Endothelial cell of umbilical vein (primary cell): Measurements from ENCODE around the gene MTCL1. TPM values are rescaled to one million over a fixed set of nuclear protein-coding genes. Genes with fewer than 3 reads are reported as not detected.

ENCODE experiments used
- BruUV-seq: library from RNA; stranded (reverse); fragments of 400-500 nt; replicated peaks from 2 replicates; lab custom pipeline; 2021; lab: Mats Ljungman, UMichigan
- CTCF ChIA-PET: fragments of 300-600, 350-600 bp; sonication (Branson Sonifier 250); formaldehyde crosslinking; loops from one replicate; lab custom pipeline; 2021; ENCODE audit warnings: antibody characterized with exemption, inconsistent platforms; lab: Charles Lee
- POLR2A ChIA-PET: fragments of 300-600, 350-600 bp; sonication (Branson Sonifier 250); formaldehyde crosslinking; loops from one replicate; lab custom pipeline; 2021; ENCODE audit warnings: antibody characterized with exemption, inconsistent platforms; lab: Charles Lee
- DNase-seq: peaks from one replicate; pipeline ENCODE4 v3.0.0-alpha.2; 2011; ENCODE audit warnings: low read depth, low spot score
- FAIRE-seq: peaks from 2 replicates; lab custom pipeline; 2011; peaks lifted over from hg19 to GRCh38; lab: Jason Lieb, UNC
- H2AFZ ChIP-seq: 2 replicates; pipeline ENCODE4 v1.6.0; 2012; ENCODE audit warnings: low read depth, low read length, control low read depth, inconsistent platforms
- H3K27ac ChIP-seq: 2 replicates; pipeline ENCODE4 v1.5.1; 2011; ENCODE audit warnings: low read depth, mild to moderate bottlenecking, control low read depth, low read length, moderate library complexity; ENCODE audit not compliant: insufficient read depth
- H3K27me3 ChIP-seq, 2 experiments: 2 replicates each; pipeline versions ENCODE4 v1.6.0 to v1.6.1; 2011; ENCODE audit warnings: low read length in 2 of 2, mixed read lengths in 1 of 2; ENCODE audit not compliant: control insufficient read depth in 2 of 2, insufficient read depth in 2 of 2
- H3K36me3 ChIP-seq, 2 experiments: 2 replicates in 1 of 2; 3 replicates in 1 of 2; pipeline ENCODE4 v1.5.1; 2011; ENCODE audit warnings: low read length in 2 of 2, mild to moderate bottlenecking in 1 of 2, moderate library complexity in 1 of 2; ENCODE audit not compliant: control insufficient read depth in 2 of 2, insufficient read depth in 2 of 2; ENCODE audit errors: extremely low read depth in 1 of 2
- H3K4me1 ChIP-seq: 3 replicates; pipeline ENCODE4 v1.5.1; 2011; ENCODE audit warnings: mild to moderate bottlenecking, low read length; ENCODE audit not compliant: control insufficient read depth, insufficient read depth; ENCODE audit errors: extremely low read depth
- H3K4me2 ChIP-seq: 2 replicates; pipeline ENCODE4 v1.6.1; 2011; ENCODE audit warnings: low read length, control low read depth, mixed read lengths; ENCODE audit not compliant: insufficient read depth
- H3K4me3 ChIP-seq, 3 experiments: fragments of 200-600 bp in 1 of 3; sonication (generic), shearing (Covaris generic) in 1 of 3; replicated peaks in 1 of 3; 2 replicates each; pipeline ENCODE4 v1.5.1; 2011 to 2016; ENCODE audit warnings: control low read depth in 3 of 3, low read length in 3 of 3, mild to moderate bottlenecking in 2 of 3, inconsistent platforms in 1 of 3, low read depth in 1 of 3, moderate library complexity in 1 of 3; ENCODE audit not compliant: insufficient read depth in 1 of 3
- H3K79me2 ChIP-seq: 2 replicates; pipeline ENCODE4 v1.6.0; 2012; ENCODE audit warnings: low read length, inconsistent platforms; ENCODE audit not compliant: control insufficient read depth, insufficient read depth
- H3K9ac ChIP-seq: replicated peaks from 2 replicates; pipeline ENCODE3; 2011; ENCODE audit warnings: low read length, control low read depth; ENCODE audit not compliant: insufficient read depth; ENCODE audit errors: extremely low read depth
- H3K9me1 ChIP-seq: replicated peaks from 3 replicates; pipeline ENCODE4 v1.6.0; 2011; ENCODE audit warnings: mild to moderate bottlenecking, low read length; ENCODE audit not compliant: control insufficient read depth, insufficient read depth; ENCODE audit errors: extremely low read depth
- H3K9me3 ChIP-seq: replicated peaks from 2 replicates; pipeline ENCODE4 v1.5.1; 2012; ENCODE audit warnings: low read length, inconsistent platforms; ENCODE audit not compliant: control insufficient read depth, insufficient read depth
- H4K20me1 ChIP-seq: replicated peaks from 2 replicates; pipeline ENCODE3; 2011; ENCODE audit warnings: mild to moderate bottlenecking, low read length; ENCODE audit not compliant: control insufficient read depth, insufficient read depth; ENCODE audit errors: extremely low read depth
- CTCF ChIP-seq, 2 donors: IDR thresholded peaks; 1 replicate in 1 of 2; 2 replicates in 1 of 2; pipeline ENCODE4 v1.5.1; 2011; ENCODE audit warnings: low read length in 2 of 2, mild to moderate bottlenecking in 2 of 2, moderate library complexity in 2 of 2, control low read depth in 1 of 2, inconsistent platforms in 1 of 2, low read depth in 1 of 2; ENCODE audit not compliant: insufficient read depth in 1 of 2; ENCODE audit errors: extremely low read depth in 1 of 2
- EZH2 ChIP-seq: IDR thresholded peaks from 2 replicates; pipeline ENCODE4 v1.6.1; 2012; ENCODE audit warnings: borderline replicate concordance, low read depth, mild to moderate bottlenecking, moderate library complexity, low read length, inconsistent platforms; ENCODE audit not compliant: severe bottlenecking
- FOS ChIP-seq: IDR thresholded peaks from 2 replicates; pipeline ENCODE4 v1.6.1; 2011; ENCODE audit warnings: mild to moderate bottlenecking, low read length, moderate library complexity, borderline replicate concordance; ENCODE audit not compliant: insufficient read depth
- GATA2 ChIP-seq: IDR thresholded peaks from 2 replicates; pipeline ENCODE4 v1.7.0; 2011; ENCODE audit warnings: low read depth, mild to moderate bottlenecking, moderate library complexity, mixed read lengths, low read length; ENCODE audit not compliant: insufficient read length, insufficient read depth
- JUN ChIP-seq: IDR thresholded peaks from 2 replicates; pipeline ENCODE4 v1.6.1; 2011; ENCODE audit warnings: borderline replicate concordance, low read depth; ENCODE audit not compliant: insufficient read length, insufficient read depth
- MYC ChIP-seq: IDR thresholded peaks from one replicate; pipeline ENCODE4 v1.6.1; 2011; ENCODE audit warnings: mild to moderate bottlenecking, low read depth, low read length
- POLR2AphosphoS5 ChIP-seq: IDR thresholded peaks from 2 replicates; pipeline ENCODE4 v1.6.1; 2012; ENCODE audit warnings: low read depth, mild to moderate bottlenecking, control low read depth, low read length, moderate library complexity; ENCODE audit not compliant: insufficient read depth
- dilution Hi-C: fragments of 300-500 bp; cut with MboI; formaldehyde crosslinking; loops from one replicate; pipeline ENCODE4 v1.15.0; 2019; ENCODE audit warnings: low sequenced_read_pairs; ENCODE audit not compliant: extremely low pct_ligation_motif_present
- intact Hi-C: fragments of 100-400 bp; cut with micrococcal nuclease; formaldehyde crosslinking; loops from one replicate; pipeline ENCODE4 v1.10.0; 2022
- polyA plus RNA-seq, 4 experiments: library from polyadenylated mRNA; depleted of rRNA in 3 of 4; stranded (reverse) in 3 of 4; unstranded in 1 of 4; fragments of >200 nt; gene quantifications; 2 replicates each; pipeline versions ENCODE4 v1.2.1 to v1.2.3, GENCODE V29; 2011 to 2012; ENCODE audit warnings: missing spikeins in 1 of 4
- total RNA-seq: library from RNA; stranded (reverse); gene quantifications from 2 replicates; pipeline ENCODE4 v1.2.3, GENCODE V29; 2021
- TF ChIP-seq, protein P1 (sequence below): IDR thresholded peaks from 2 replicates; pipeline ENCODE4 v1.6.1; 2011; ENCODE audit not compliant: insufficient read depth, insufficient read length

The MTCL1 gene
- total and polyA plus RNA-seq, 2 donors (not counting 3 experiments of a cell fraction or from before 2014, with no cell fraction given): 11.9 to 75.7 TPM

GRCh38 chr18:8847900-8848299 is 142.5 kb downstream of the MTCL1 start:
- Histone ChIP-seq H3K27ac (no peak overlapping the region), H3K36me3 (no peaks in the 10 kb centered on the region), H3K9ac (no peak overlapping the region), H3K4me2 (no peak overlapping the region), H3K4me3 (no peak overlapping the region), H3K9me1 (no peaks in the 10 kb centered on the region), H3K9me3 (no peaks in the 10 kb centered on the region), H3K27me3 (peaks cover 28 to 30% of the 10 kb centered on the region in 2 experiments), H4K20me1 (no peaks in the 10 kb centered on the region), H3K79me2 (no peaks in the 10 kb centered on the region), H3K4me1 (no peaks in the 10 kb centered on the region), H2AFZ (no peak overlapping the region)
- ChIA-PET POLR2A (no interaction called here), CTCF (interaction anchor here (0.8 to 0.9 kb wide), 2 partner anchors 10 to 19 kb away, joined by 3 read pairs; no protein-coding TSS in a partner anchor)
- no TSS peak for BruUV-seq
- dilution Hi-C loops (no loop called here), intact Hi-C loops (no loop called here)
- DNase-seq (no peak), FAIRE-seq (no peak)
- TF ChIP-seq FOS: no peak
- no peak for TF ChIP-seq POLR2AphosphoS5
- TF ChIP-seq EZH2: no peak
- TF ChIP-seq, protein P1, sequence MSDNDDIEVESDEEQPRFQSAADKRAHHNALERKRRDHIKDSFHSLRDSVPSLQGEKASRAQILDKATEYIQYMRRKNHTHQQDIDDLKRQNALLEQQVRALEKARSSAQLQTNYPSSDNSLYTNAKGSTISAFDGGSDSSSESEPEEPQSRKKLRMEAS: no peak
- no peak for TF ChIP-seq GATA2
- no peak for TF ChIP-seq CTCF (IDR thresholded peaks at IDR 0.05; ENCODE audit: extremely low read depth in 1 of 2, insufficient read depth in 1 of 2, low read depth in 1 of 2, low read length in 2 of 2)
- no peak for TF ChIP-seq JUN
- no peak for TF ChIP-seq MYC
